GM12878 (cell line): ENCODE measurements around the gene LAMC3. TPM values are rescaled to one million over a fixed set of nuclear protein-coding genes. Genes with fewer than 3 reads are reported as not detected.

Experiments
- ATAC-seq: fragments of 200-7000 bp; cut with Tn5 transposase; 3 replicates; pipeline ENCODE4 v1.9.1; 2020; ENCODE audit warnings: mild to moderate bottlenecking, moderate library complexity
- BruUV-seq: library from RNA; stranded (reverse); fragments of 400-500 nt; replicated peaks from 2 replicates; lab custom pipeline; 2021; lab: Mats Ljungman, UMichigan
- CTCF ChIA-PET: fragments of 300-600 bp; sonication (Branson Sonifier 250); formaldehyde crosslinking; extraction: SDS; loops from one replicate; lab custom pipeline; 2021; ENCODE audit warnings: inconsistent platforms; lab: Yijun Ruan, JAX
- POLR2A ChIA-PET: fragments of 350-600 bp; formaldehyde crosslinking; extraction: SDS; loops from one replicate; lab custom pipeline; 2021; ENCODE audit warnings: inconsistent platforms; lab: Charles Lee
- RAD21 ChIA-PET: fragments of 300-600 bp; sonication (Branson Sonifier 250); formaldehyde crosslinking; loops from one replicate; lab custom pipeline; 2023; ENCODE audit warnings: antibody characterized with exemption; ENCODE audit not compliant: unreplicated experiment; lab: Charles Lee
- SMC1A ChIA-PET: fragments of 300-600 bp; sonication (Branson Sonifier 250); formaldehyde crosslinking; loops from one replicate; lab custom pipeline; 2023; ENCODE audit not compliant: unreplicated experiment, uncharacterized antibody; lab: Charles Lee
- DNase-seq: peaks from one replicate; pipeline ENCODE4 v3.0.0-alpha.2; 2011; ENCODE audit warnings: low read depth, low spot score
- FAIRE-seq: peaks from 3 replicates; lab custom pipeline; 2011; peaks lifted over from hg19 to GRCh38; lab: Jason Lieb, UNC
- H2AFZ ChIP-seq: 2 replicates; pipeline ENCODE4 v1.6.0; 2011; ENCODE audit warnings: low read depth, low read length, control low read depth; ENCODE audit not compliant: control insufficient read depth
- H3K27ac ChIP-seq: 2 replicates; pipeline ENCODE4 v1.5.1; 2011; ENCODE audit warnings: control low read depth; ENCODE audit not compliant: control insufficient read depth, insufficient read depth
- H3K27me3 ChIP-seq, 2 experiments: replicated peaks in 1 of 2; 2 replicates each; pipeline versions ENCODE4 v1.6.0 to v1.6.1; 2011; ENCODE audit warnings: low read length in 1 of 2; ENCODE audit not compliant: control insufficient read depth in 2 of 2, insufficient read depth in 2 of 2
- H3K36me3 ChIP-seq, 2 experiments: 2 replicates each; pipeline ENCODE4 v1.5.1; 2011; ENCODE audit warnings: low read length in 1 of 2; ENCODE audit not compliant: control insufficient read depth in 2 of 2, insufficient read depth in 2 of 2
- H3K4me1 ChIP-seq: 2 replicates; pipeline ENCODE4 v1.6.1; 2011; ENCODE audit warnings: mild to moderate bottlenecking, low read length, moderate library complexity, mixed read lengths; ENCODE audit not compliant: control insufficient read depth, insufficient read depth
- H3K4me2 ChIP-seq: 2 replicates; pipeline ENCODE4 v1.6.0; 2011; ENCODE audit warnings: control low read depth; ENCODE audit not compliant: control insufficient read depth, insufficient read depth
- H3K4me3 ChIP-seq: fragments of 200-600 bp; sonication (generic); 2 replicates; pipeline ENCODE4 v1.5.1; 2016
- H3K79me2 ChIP-seq: 2 replicates; pipeline ENCODE4 v1.6.0; 2011; ENCODE audit warnings: low read length; ENCODE audit not compliant: control insufficient read depth, insufficient read depth
- H3K9ac ChIP-seq: 2 replicates; pipeline ENCODE4 v1.8.0; 2011; ENCODE audit warnings: low read length, control low read depth, mixed read lengths; ENCODE audit not compliant: control insufficient read depth, insufficient read depth
- H3K9me3 ChIP-seq: replicated peaks from 3 replicates; pipeline ENCODE4 v1.5.1; 2011; ENCODE audit warnings: mild to moderate bottlenecking, low read length; ENCODE audit not compliant: control insufficient read depth, insufficient read depth
- H4K20me1 ChIP-seq: 2 replicates; pipeline ENCODE4 v1.6.0; 2011; ENCODE audit not compliant: control insufficient read depth, insufficient read depth
- BMI1 ChIP-seq: fragments of 450-650 bp; IDR thresholded peaks from 2 replicates; pipeline ENCODE4 v1.6.1; 2016; ENCODE audit warnings: mild to moderate bottlenecking, moderate library complexity, borderline replicate concordance
- CEBPZ ChIP-seq: fragments of 150-350 bp; IDR thresholded peaks from 2 replicates; pipeline ENCODE4 v1.6.1; 2016; ENCODE audit warnings: low read depth, low read length
- MAX ChIP-seq: IDR thresholded peaks from 2 replicates; pipeline ENCODE4 v1.6.1; 2012; ENCODE audit warnings: low read depth, low read length, improper control_type of control experiment
- ZNF217 ChIP-seq: fragments of 450-650 bp; IDR thresholded peaks from 2 replicates; pipeline ENCODE4 v1.6.1; 2017; ENCODE audit warnings: antibody characterized with exemption, mild to moderate bottlenecking
- ZNF687 ChIP-seq: fragments of 450-650 bp; IDR thresholded peaks from 2 replicates; pipeline ENCODE4 v1.6.1; 2017; ENCODE audit warnings: mild to moderate bottlenecking, moderate library complexity
- WGBS: methylation state at CpG from one replicate; pipeline ENCODE4 v1.1.6; 2016; ENCODE audit warnings: low lambda C conversion rate; ENCODE audit not compliant: insufficient replicate concordance, insufficient coverage; ENCODE audit errors: missing lambda C conversion rate; 5-methylcytosine and 5-hydroxymethylcytosine counted together
- in situ Hi-C: fragments of 300-500 bp; cut with MboI; formaldehyde crosslinking; loops from 9 replicates; pipeline ENCODE4 v1.14.3; 2018; ENCODE audit warnings: mixed read lengths
- intact Hi-C: fragments of 100-400 bp; cut with micrococcal nuclease; formaldehyde crosslinking; loops from one replicate; pipeline ENCODE4 v1.14.2; 2022; ENCODE audit not compliant: unreplicated experiment
- polyA plus RNA-seq, 11 experiments: library from polyadenylated mRNA; depleted of rRNA in 4 of 11; unstranded in 6 of 11; stranded (reverse) in 5 of 11; fragments of >200 nt; fragmentation: Nextera tagmentation in 4 of 11; fragmentation: Illumina TruSeq in 1 of 11; extraction: Ambion mirVana in 4 of 11; extraction: Trizol in 1 of 11; gene quantifications; 1 replicate in 1 of 11; 2 replicates in 10 of 11; pipeline versions ENCODE4 v1.2.1 to v1.2.3, GENCODE V29; 2011 to 2016; ENCODE audit warnings: inconsistent platforms in 2 of 11, missing spikeins in 2 of 11, low read depth in 1 of 11
- total RNA-seq, 4 experiments: library from RNA; depleted of rRNA in 3 of 4; stranded (reverse); fragments of >200 nt in 3 of 4; fragmentation: Illumina TruSeq in 1 of 4; extraction: Trizol in 1 of 4; gene quantifications; 2 replicates each; pipeline versions ENCODE4 v1.2.1 to v1.2.3, GENCODE V29; 2013 to 2021

The LAMC3 gene
- total and polyA plus RNA-seq, 10 of the 15 experiments (the other 5 are each of a cell fraction or from before 2014, with no cell fraction given): under 0.01 to 0.08 TPM; not detected in 8

GRCh38 chr9:130994135-130995085 is 14.6 kb upstream of the LAMC3 start:
- TF ChIP-seq CEBPZ: no peak
- no peak for TF ChIP-seq MAX
- no peak for TF ChIP-seq BMI1
- TF ChIP-seq ZNF687: no peak
- TF ChIP-seq ZNF217: no peak
- TF ChIP-seq, all 136 proteins: peak for 0
- Histone ChIP-seq H3K27me3 (no peaks in the 10 kb centered on the region; a peak in 2 of 4 replicates), H3K36me3 (no peaks in the 10 kb centered on the region), H3K4me3 (no peak overlapping the region), H3K4me1 (no peaks in the 10 kb centered on the region), H3K79me2 (no peaks in the 10 kb centered on the region), H3K27ac (no peak overlapping the region), H3K9ac (no peak overlapping the region), H3K9me3 (no peaks in the 10 kb centered on the region), H2AFZ (no peak overlapping the region), H3K4me2 (no peak overlapping the region), H4K20me1 (no peaks in the 10 kb centered on the region)
- intact Hi-C loops: loop anchor here (5.0 kb wide), 1 partner anchor 282 kb away; no protein-coding TSS in a partner anchor
- 19% methylated on average over 6 of the region's 6 CpGs for WGBS
- POLR2A ChIA-PET: no interaction called here
- RAD21 ChIA-PET: no interaction called here
- CTCF ChIA-PET: no interaction called here
- DNase-seq (no peak), ATAC-seq (no peak), FAIRE-seq (no peak)
- no TSS peak for BruUV-seq
- SMC1A ChIA-PET: no interaction called here
- in situ Hi-C loops: no loop called here
